Measurements from ENCODE around the gene SLC3A2. TPM values are rescaled to one million over a fixed set of nuclear protein-coding genes. Genes with fewer than 3 reads are reported as not detected.

The SLC3A2 gene
- total and polyA plus RNA-seq, 2 of the 13 experiments (the other 11 are each of a cell fraction or from before 2014, with no cell fraction given): 213 to 226 TPM

GRCh38 chr11:62855571-62856332, 24.9 kb upstream of the SLC3A2 start (continued):
- TF ChIP-seq BORCS8-MEF2B (CRISPR knock-in tag; IDR thresholded peaks at IDR 0.05) (peak; percentile 94), AGO2 (optimal IDR thresholded peaks at IDR 0.05; ENCODE audit: low read depth, low read length) (peak; percentile 51), ZBTB7B (CRISPR knock-in tag; IDR thresholded peaks at IDR 0.05) (peak; percentile 73; the same call in 1 of the 2 replicates), ZNF12 (CRISPR knock-in tag; IDR thresholded peaks at IDR 0.05) (no peak), SALL1 (CRISPR knock-in tag; IDR thresholded peaks at IDR 0.05) (peak; percentile 89), ZNF646 (CRISPR knock-in tag; IDR thresholded peaks at IDR 0.05) (no peak), GATA4 (IDR thresholded peaks at IDR 0.05; ENCODE audit: borderline replicate concordance, low read depth) (peak; percentile 84), SNAPC4 (CRISPR knock-in tag; IDR thresholded peaks at IDR 0.05) (peak; percentile 86; the same call in 1 of the 2 replicates), KAT2B (IDR thresholded peaks at IDR 0.05; ENCODE audit: borderline replicate concordance, low read depth, low read length) (no peak), ZBTB46 (CRISPR knock-in tag; IDR thresholded peaks at IDR 0.05; ENCODE audit: borderline replicate concordance) (no peak), HHEX (CRISPR knock-in tag; IDR thresholded peaks at IDR 0.05) (no peak), ARHGAP35 (CRISPR knock-in tag; IDR thresholded peaks at IDR 0.05; ENCODE audit: borderline replicate concordance) (peak; percentile 81; the same call in 1 of the 2 replicates), CBX2 (IDR thresholded peaks at IDR 0.05; ENCODE audit: low read depth, low read length) (no peak), CBX2 (CRISPR knock-in tag; IDR thresholded peaks at IDR 0.05; ENCODE audit: low read depth) (0 out of 2 replicates have a peak, but pooled peaks have one; percentile 38), ZNF691 (CRISPR knock-in tag; IDR thresholded peaks at IDR 0.05; ENCODE audit: borderline replicate concordance, low read depth) (peak; percentile 81)
